Measurements from ENCODE around the gene P4HTM.
A peak's percentile ranks its signal among the peaks of the same experiment; 100 is the strongest.
"Not testable (repeated sequence)": the region's sequence is repeated elsewhere in the genome, so short reads cannot be mapped to it uniquely, and the experiment has no call there.

P4HTM gene

DNA sequence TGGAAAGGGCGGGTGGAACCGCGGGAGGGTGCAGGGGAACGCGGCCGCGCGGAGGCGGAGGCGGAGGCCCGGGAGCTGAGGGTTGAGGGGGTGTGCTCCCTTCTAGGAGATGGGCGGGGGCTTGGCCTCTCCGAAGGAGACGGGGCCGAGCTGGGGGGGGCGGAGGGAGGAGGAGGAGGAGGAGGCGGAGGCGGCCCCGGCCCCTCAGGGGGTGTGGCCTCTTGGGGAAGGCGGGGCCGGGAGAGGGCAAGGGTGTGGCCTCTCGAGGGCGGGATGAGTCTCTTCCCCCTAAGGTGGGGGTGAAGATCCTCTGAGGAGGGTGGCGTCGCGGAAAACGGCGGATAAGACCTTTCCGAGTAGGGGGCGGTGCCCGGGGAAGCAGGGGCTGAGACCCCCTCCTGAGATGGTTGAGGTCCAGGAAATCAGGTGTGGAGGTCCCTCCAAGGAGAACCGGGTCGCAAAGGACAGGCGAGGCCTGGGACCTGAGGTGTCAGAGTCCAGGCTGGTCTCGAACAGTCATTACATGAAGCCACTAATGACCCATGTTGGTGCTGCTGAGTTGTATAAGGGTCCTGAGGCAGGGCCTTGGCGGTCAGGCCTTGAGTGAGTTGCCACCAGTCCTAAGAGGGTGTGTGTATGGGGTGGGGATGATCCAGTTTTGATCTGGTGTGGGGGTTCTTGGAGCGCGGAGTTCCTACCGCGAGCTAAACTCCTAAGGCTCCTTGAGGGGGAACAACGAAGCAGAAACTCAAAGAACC lies 17.9 kb downstream of the P4HTM start:
- DNase-seq (ENCODE audit: low read depth in 2 of 3, low spot score in 2 of 3), result peak; percentile 59 to 71 (median 71)

DNA sequence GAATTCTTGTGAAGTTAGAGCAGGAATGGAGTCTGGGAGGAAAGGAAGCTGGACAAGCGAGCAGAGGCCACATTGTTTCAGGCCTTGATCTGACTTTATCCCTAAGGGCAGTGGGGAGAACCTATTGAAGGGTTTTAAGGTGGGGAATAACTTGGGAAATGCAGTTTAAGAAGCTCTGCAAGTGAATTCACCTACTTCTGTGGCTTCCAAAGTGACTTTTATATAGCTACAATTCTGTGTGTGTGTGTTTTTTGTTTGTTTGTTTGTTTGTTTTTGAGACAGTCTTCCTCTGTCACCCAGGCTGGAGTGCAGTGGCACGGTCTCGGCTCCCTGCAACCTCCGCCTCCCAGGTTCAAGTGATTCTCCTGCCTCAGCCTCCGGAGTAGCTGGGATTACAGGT lies 18.6 kb downstream of the P4HTM start:
- not testable (repeated sequence) for DNase-seq (ENCODE audit: low read depth in 2 of 3, low spot score in 2 of 3)

DNA sequence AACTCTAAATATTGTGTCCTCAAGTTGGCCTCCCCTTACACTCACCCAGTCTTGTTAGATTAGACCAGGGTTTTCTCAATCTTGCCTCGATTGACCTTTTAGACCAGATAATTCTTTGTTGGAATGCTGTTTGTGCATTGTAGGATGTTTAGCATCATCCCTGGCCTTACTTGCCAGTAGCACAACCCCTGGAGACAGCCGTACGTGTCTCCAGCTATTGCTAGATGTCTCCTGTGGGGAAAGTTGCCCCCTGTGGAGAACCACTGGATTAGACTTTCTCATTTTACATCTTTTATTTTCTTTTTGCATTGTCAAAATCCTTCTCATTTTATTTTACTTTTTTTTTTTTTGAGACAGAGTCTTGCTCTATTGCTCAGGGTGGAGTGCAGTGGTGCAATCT lies 19.4 kb downstream of the P4HTM start:
- no peak for DNase-seq (ENCODE audit: low read depth in 2 of 3, low spot score in 2 of 3)

DNA sequence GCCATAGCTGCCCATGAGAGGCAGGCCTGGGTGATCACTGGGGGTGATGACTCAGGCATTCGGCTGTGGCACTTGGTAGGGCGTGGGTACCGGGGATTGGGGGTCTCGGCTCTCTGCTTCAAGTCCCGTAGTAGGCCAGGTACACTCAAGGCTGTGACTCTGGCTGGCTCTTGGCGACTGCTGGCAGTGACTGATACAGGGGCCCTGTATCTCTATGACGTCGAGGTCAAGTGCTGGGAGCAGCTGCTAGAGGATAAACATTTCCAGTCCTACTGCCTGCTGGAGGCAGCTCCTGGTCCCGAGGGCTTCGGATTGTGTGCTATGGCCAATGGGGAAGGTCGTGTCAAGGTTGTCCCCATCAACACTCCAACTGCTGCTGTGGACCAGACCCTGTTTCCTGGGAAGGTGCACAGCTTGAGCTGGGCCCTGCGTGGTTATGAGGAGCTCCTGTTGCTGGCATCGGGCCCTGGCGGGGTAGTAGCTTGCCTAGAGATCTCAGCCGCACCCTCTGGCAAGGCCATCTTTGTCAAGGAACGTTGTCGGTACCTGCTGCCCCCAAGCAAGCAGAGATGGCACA lies 22.5 kb downstream of the P4HTM start:
- no peak for DNase-seq (ENCODE audit: low read depth in 2 of 3, low spot score in 2 of 3)

DNA sequence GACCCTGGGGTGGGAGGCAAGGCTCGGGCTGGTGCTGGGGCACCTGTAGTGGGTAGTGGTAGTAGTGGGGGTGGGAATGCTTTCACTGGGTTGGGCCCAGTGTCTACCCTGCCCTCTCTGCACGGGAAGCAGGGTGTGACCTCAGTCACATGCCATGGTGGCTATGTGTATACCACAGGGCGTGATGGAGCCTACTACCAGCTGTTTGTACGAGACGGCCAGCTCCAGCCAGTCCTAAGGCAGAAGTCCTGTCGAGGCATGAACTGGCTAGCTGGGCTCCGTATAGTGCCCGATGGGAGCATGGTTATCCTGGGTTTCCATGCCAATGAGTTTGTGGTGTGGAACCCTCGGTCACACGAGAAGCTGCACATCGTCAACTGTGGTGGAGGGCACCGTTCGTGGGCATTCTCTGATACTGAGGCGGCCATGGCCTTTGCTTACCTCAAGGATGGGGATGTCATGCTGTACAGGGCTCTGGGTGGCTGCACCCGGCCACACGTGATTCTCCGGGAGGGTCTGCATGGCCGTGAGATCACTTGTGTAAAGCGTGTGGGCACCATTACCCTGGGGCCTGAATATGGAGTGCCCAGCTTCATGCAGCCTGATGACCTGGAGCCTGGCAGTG lies 23.2 kb downstream of the P4HTM start:
- no peak for DNase-seq (ENCODE audit: low read depth in 2 of 3, low spot score in 2 of 3)

DNA sequence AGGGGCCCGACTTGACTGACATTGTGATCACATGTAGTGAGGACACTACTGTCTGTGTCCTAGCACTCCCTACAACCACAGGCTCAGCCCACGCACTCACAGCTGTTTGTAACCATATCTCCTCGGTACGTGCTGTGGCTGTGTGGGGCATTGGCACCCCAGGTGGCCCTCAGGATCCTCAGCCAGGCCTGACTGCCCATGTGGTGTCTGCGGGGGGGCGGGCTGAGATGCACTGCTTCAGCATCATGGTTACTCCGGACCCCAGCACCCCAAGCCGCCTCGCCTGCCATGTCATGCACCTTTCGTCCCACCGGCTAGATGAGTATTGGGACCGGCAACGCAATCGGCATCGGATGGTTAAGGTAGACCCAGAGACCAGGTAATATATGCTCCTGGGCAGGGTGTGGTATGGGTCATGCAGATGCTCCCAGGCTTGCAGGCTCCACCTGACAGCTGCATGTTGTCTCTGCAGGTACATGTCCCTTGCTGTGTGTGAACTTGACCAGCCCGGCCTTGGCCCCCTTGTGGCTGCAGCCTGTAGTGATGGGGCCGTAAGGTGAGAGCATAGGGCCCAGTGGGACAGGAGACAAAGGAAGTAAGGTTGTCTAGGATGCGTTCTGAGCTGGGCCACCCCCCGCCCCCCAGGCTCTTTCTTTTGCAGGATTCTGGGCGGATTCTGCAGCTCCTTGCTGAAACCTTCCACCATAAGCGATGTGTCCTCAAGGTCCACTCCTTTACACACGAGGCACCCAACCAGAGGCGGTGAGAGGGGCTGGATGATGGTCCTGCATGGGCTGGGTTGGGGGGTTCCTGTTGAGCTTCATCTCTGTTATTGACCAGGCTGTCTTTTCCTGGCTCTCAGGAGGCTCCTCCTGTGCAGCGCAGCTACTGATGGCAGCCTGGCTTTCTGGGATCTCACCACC lies 24.0 kb downstream of the P4HTM start:
- DNase-seq (ENCODE audit: low read depth in 2 of 3, low spot score in 2 of 3), result no peak

DNA sequence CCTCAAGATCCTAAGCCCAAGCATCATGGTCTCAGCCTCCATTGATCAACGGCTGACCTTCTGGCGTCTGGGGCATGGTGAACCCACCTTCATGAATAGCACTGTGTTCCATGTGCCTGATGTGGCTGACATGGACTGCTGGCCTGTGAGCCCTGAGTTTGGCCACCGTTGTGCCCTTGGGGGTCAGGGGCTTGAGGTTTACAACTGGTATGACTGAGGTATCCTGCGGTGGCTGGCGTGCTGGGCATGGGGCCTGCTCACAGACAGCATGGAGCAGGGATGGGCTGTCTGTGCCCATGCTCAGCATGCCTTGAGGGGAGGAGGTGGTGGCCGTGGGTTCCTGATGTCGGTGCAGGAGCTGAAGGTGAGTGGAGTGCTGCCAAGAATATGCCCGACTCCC lies 25.0 kb downstream of the P4HTM start:
- no peak for DNase-seq (ENCODE audit: low read depth in 2 of 3, low spot score in 2 of 3)

DNA sequence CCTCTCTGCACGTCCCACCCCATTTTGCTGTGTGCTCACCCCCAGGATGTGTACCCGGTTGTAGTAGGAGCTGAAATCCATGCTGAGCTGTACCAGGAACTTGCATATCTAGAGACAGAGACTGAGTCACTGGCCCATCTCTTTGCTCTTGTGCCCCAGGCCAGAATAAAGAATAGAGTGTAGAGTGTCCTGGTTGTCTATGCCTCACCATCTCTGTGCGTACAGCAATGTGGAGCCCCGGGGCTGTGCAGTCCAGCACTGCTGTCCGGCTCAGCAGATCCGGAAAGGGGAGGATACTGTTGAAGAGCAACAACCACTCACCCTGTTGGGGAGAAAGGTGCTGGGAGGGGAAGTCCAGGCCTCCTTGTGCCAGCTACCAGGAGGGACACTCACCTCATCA lies 25.7 kb downstream of the P4HTM start:
- DNase-seq (ENCODE audit: low read depth in 2 of 3, low spot score in 2 of 3), result no peak

DNA sequence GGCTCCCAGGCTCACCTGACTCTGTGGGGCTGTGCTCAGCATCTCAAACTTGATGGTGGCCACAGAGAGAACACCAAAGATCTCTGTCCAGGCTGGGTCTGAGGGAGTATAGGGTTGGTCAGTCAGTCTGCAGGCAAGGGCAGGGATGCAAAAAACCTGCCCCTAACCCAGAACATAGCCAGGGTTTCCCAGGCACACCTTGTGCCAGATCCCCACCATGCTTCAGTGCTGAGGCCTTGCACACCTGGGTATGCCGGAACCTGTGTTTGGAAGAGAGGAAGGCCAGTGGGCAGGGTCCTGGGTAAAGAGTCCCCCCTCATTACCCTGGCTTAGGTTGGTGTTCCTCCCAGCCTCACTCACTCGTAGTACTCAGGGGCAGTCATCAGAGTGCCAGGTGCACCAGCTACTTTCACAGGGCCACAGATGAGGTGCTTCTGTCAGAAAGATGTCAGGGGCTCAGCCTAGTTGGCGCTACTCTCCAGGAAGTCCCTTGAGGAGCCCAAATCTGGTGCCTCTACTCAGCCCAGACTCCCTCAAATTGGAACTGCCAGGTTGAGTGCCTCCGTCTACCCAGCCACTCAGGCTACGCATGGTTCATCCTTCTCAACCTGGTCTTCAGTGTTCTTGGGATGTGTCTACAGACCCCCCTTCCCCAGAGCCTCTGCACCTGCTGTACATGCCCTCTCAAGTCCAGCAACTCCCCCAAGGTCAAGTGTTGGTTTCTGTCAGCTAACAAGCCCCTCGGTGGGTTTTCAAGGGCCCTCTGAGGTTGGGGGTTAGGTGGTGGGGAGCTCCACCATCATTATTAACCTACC lies 26.6 kb downstream of the P4HTM start:
- no peak for DNase-seq (ENCODE audit: low read depth in 2 of 3, low spot score in 2 of 3)

DNA sequence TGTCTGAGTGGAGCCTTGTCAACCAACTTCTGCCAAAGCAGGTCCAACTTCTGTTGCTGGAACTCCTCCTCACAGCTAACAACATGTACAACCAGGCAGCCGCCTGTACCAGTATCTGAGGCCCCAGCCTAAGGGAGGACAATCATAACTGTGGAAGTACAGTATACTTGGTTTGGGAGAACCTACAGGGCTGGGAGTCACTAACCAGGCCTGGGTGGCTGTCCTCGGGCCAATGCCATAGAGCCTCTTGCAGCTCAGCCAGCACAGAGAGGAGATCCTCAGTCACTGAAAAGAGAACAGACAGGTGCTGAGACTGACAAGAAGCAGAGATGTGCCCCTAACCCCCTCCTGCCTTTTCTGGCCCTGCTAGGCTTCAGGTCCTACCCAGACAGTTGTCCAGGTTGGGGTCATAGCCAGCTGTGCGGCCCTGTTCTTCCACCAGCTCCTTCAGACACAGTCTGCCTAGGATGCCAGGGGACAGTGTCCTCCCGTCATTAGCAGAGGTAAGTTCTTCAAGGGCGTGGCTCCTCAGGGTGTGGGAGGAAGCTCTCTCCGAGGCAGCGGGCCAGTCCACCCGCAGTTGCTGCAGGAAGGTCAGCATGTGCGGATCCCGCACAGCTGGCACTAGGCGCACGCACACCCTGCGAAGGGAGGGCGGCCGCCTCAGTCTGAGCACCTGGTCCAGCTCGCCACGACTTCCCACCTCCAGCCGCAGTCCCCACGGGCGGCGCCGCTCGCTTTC lies 27.4 kb downstream of the P4HTM start:
- DNase-seq (ENCODE audit: low read depth in 2 of 3, low spot score in 2 of 3), result no peak

DNA sequence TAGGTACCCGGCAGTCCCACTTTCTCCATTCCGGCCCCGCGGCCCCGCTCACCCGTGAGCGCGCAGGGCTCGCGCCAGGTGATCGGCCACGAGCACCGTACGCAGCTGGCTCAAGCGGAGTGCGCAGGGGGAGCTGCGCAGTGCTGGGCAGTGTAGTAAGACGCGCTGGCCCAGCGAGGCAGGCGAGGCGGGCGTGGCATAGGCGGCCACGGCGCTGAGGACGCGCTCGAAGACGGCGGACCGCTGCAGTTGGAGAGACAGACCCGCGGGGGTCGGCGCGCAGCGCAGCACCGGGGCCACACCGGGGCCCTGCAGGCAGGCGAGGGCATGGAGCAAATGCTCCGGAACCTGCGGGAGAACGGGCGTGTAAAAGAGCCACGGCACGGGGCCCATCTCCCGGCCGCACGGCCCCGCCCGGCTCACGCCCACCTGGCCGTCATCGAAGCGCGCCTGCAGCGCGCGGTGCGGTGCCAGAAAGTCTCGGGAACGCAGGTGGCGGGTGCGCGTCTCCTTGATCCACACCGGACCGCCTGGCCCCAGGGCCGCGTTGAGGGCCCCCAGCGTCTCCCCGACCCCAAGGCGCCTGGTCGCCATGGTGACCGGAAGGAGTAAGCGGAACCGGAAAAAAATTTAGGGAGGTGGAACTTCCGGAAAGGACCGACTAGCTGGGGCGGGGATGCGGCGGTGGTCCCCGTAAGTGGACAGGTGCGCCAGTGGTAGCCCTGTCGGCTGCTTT lies 28.1 kb downstream of the P4HTM start, which contains the start of gene DALRD3:
Gene DALRD3 (minus strand): TSS at position 610 of the 736 bp plus-strand sequence. CDS start 16 bp downstream, at position 594.
- DNase-seq (ENCODE audit: low read depth in 2 of 3, low spot score in 2 of 3), result peak in 2 of 3 experiments; percentile 43 to 54

DNA sequence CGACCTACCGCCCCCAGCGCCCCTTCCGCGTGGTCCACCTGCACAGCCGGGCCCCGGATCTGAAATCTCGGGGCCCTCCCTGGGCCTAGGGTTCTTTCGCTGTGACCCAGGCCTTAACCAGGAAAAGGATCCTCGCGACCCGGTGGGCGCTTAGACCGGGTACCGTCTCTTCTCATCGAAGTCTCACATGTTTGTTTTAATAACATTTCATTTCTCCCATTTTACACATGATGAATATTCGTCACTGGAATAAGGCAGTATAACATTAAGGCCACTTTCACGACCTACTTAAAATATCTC lies 28.6 kb downstream of the P4HTM start:
- no peak for DNase-seq (ENCODE audit: low read depth in 2 of 3, low spot score in 2 of 3)

DNA sequence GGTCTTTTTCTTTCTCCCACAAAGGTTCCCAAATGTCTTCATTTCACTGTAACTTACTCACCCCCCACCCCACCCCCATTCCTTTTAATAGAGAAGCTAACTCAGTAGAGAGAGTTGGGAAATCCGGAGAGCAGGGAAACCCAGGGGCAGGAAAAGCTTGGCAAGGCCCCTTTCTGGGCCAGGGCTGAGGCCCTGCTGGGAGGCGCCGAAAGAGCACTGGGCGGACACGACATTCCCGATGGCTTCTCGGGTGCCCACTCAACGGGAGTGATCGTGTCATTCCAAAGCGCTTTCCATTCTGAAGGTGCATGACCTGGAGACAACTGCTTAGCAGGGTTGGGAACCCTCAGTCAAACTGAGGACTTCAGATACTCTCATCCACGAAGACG lies 29.9 kb downstream of the P4HTM start:
- DNase-seq (ENCODE audit: low read depth in 2 of 3, low spot score in 2 of 3), result no peak

DNA sequence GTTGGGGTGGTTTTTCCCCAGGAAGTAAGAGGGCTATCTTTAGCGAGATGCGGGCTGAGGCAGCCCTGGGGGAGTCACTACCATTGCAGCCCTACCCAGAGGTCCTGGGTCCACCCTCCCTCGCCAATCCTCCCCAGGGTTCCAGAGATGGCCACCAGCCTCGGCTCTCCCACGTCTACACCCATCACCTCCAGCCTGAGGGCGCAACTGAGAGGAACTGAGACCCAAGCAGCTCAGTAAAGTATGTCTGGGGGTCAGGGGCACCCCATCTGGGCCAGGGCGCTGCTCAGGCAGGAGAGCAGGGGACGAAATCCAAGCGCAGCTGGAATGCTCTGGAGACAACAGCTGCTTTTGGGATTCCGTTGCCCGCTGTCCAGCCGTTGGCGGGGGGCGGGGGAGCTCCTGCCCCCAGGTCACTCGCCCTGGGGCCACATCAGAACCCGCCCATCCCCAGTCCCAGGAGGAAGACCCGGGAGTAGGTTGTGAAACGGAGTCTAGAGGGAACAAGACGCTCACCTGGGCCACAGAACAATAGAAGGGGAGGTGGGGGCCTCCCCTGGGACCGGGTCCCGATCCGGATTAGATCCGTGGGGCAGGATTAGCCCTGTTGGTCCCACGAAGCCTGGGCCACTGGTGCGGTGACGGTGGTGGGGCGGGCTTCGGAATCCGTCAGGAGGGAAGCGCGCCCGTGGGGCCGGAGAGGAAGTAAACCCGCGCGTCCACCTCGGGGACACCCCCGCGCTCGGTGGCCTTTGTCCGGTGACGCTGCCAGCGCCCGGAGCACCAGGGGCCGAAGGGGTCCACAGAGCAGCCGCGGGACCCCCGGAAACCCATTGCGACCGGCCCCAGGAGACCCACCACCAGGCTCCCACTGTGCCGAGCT lies 30.5 kb downstream of the P4HTM start:
- no peak for DNase-seq (ENCODE audit: low read depth in 2 of 3, low spot score in 2 of 3)

DNA sequence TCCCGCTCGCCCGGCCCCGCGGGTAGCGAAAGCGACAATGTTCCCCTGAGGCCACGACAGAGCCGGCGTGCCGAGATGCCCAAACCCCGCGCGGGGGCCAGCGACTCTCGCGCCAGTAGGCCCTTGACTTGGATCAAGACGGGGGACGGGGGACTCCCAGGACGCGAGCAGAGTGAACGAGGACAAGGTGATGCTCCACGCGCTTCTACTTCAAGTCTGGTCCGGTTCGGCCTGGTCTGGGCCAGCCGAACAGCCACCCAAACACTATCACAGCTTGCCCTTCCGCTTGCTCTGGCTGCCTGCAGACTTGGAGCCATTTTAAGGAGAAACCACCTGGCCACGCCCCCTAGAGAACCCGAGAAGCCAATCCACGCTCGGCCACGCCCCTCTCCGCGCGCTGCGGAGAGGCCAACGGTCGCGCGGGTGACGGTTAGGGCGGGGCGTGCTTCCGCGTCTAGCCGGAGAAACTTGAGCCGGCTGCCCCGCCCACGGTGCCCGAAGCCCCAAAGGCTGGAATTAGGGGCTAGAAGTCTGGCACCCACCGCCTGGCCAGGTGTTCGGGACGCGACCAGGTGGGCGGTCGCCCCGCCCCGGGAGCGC lies 31.3 kb downstream of the P4HTM start:
- DNase-seq (ENCODE audit: low read depth in 2 of 3, low spot score in 2 of 3), result peak; percentile 98 to 99 (median 98)

DNA sequence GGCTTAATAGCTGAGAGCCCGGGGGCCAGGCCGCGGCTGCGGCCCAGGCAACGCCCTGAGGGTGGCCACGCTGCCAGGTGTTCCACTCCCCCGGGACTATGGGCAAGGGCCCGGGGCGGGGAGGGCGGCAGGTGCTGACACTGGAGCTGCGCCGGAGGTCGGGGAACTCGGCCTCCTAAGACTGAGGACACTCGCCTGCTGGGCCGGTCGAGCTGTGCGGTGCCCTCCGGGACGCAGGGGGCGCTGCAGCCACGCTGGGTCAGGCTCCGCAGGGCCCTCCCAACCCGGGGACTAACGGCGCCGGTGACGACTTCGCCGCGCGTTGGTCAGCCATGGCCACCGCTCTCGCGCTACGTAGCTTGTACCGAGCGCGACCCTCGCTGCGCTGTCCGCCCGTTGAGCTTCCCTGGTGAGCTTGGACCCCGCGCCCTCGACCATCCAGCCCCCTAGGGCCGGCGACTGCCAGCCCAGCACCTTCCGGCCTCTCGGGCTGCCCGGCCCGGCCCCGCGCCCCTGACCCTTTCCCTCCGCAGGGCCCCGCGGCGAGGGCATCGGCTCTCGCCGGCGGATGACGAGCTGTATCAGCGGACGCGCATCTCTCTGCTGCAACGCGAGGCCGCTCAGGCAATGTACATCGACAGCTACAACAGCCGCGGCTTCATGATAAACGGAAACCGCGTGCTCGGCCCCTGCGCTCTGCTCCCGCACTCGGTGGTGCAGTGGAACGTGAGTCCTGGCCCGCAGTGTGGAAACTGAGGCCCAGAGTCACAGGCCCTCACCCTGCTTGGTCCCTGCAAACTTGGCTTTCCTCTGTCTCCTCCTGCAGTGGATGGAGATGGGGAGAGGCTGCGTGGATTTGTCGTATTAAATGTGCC lies 32.0 kb downstream of the P4HTM start, which contains the start of gene NDUFAF3:
Gene NDUFAF3 (plus strand): TSS at position 309 of the 875 bp plus-strand sequence. CDS start 24 bp downstream, at position 333.
- DNase-seq (ENCODE audit: low read depth in 2 of 3, low spot score in 2 of 3), result peak; percentile 81 to 88 (median 84)

DNA sequence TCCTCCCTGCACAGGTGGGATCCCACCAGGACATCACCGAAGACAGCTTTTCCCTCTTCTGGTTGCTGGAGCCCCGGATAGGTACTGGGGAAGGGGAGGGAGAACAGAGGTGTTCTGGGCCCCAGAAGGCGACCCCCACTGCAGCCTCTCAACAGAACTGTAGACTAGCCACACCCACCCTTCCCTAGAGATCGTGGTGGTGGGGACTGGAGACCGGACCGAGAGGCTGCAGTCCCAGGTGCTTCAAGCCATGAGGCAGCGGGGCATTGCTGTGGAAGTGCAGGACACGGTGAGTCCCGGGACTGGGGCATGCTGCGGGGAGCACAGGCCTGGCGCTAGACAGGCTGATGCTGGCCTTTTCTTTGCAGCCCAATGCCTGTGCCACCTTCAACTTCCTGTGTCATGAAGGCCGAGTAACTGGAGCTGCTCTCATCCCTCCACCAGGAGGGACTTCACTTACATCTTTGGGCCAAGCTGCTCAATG lies 32.7 kb downstream of the P4HTM start:
- no peak for DNase-seq (ENCODE audit: low read depth in 2 of 3, low spot score in 2 of 3)

Measured in activated CD8-positive, alpha-beta memory T cell treated with anti-CD3 and anti-CD28 coated beads for 48 hours (primary cell).